NCI-H187 (cell line): ENCODE results near the gene LRCOL1.
A peak's percentile ranks its signal among the peaks of the same experiment; 100 is the strongest.
"Not testable (repeated sequence)": the region's sequence is repeated elsewhere in the genome, so short reads cannot be mapped to it uniquely, and the experiment has no call there.

ENCODE experiments used
- DNase-seq, 2 experiments: peaks; one replicate each; lab custom pipeline; 2025; lab: John Stamatoyannopoulos, UW

Gene LRCOL1

DNA sequence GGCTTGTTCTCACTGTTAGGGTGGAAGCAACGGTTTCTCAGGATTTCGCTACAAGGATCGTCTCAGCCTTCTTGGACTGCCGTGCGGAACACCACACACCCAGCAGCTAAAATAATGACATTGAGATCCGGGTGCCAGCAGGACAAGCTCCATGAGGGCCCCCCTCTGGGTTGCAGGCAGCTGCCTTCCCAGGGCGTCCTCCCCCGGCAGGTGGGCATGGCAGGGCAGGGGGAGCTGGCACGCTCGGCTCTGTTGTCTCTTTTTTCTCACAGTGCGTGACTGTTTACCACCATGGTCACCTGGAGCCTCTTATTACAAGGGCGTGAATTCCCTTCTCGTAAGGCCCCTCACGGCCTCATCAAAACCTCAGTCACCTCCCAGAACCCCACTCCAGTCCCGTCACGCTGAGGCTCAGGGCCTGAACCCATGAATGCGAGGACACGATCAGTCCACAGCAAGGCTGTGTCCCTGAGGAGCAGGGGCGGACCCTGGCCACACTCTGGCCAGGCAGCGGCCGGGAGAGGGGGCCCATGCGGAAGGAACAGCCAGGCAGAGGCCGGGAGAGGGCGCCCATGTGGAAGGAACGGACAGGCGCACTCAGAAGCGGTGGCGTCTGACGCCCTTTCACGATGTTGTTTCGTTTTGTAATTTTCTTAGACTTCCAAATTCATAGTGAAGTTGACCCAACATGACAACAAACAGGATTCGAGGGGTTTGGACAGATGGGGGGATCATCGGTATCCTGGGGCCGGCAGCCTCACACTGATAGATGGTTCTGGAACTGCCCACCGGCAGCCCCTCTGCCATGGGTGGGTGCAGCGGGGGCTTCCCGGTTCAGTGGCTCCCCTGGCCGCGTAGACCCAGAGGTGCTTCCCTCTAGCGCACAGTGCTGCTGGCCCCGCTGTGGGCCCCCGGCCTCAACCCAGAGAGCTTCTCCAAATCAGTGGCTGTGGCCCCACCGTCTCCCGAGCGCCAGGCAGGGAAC is 10.0 kb downstream of the LRCOL1 start:
- DNase-seq, result peak; percentile 56 to 86

DNA sequence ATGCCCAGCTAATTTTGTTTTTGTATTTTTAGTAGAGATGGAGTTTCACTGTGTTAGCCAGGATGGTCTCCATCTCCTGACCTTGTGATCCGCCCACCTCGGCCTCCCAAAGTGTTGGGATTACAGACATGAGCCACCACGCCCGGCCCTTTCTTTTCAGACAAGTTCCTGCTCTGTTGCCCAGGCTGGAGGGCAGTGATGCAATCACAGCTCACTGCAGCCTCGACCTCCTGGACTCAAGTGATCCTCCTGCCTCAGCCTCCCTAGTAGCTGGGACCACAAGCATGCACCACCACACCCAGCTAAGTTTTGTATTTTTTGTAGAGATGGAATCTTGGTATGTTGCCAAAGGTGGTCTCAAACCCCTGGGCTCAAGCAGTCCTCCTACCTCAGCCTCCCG is 10.9 kb downstream of the LRCOL1 start:
- DNase-seq, result not testable (repeated sequence)

DNA sequence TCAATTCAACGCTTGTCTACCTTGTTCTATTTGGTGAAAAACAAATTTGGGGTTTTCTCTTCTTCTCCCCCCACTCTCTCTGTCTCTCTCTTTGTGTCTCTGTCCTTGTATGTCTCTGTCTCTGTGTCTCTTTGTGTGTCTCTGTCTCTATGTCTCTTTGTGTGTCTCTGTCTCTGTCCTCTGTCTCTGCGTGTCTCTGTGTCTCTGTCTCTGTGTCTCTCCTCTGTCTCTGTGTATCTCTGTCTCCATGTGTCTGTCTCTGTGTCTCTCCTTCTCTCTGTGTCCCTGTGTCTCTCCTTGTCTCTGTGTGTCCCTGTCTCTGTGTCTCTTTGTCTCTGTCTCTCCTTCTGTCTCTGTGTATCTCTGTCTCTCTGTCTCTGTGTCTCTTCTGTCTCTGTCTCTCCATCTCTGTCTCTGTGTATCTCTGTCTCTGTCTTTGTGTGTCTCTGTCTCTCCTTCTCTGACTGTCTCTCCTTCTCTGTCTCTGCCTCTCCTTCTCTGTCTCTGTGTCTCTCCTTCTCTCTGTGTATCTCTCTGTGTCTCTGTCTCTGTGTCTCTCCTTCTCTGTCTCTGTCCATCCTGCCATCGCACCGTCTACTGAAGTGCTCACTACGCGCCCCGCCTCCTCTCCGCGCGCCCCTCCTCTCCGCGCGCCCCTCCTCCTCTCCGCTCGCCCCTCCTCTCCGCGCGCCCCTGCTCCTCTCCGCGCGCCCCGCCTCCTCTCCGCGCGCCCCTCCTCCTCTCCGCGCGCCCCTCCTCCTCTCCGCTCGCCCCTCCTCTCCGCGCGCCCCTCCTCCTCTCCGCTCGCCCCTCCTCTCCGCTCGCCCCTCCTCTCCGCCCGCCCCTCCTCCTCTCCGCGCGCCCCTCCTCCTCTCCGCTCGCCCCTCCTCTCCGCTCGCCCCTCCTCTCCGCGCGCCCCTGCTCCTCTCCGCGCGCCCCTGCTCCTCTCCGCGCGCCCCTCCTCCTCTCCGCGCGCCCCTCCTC is 12.8 kb downstream of the LRCOL1 start:
- DNase-seq, result no peak

DNA sequence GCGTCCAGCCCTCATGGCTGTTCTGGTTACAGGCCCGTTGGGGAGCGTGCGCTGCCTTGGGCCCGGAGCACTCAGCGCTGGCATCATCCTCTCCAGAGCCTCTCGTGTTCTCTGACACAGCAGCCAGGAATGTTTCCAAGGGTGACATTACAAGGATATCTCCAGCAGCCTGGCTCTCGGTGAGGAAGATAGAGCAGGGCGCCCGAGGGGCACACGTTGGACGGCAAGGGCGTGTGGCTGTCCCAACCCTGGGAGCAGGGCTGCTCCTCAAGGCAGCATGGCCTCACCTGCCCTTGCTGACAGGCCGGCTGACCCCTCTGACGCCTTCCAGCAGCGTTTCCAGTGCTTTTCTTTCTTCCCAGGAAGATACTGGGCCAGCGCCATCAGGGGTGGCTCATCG is 14.4 kb downstream of the LRCOL1 start:
- DNase-seq, result no peak

DNA sequence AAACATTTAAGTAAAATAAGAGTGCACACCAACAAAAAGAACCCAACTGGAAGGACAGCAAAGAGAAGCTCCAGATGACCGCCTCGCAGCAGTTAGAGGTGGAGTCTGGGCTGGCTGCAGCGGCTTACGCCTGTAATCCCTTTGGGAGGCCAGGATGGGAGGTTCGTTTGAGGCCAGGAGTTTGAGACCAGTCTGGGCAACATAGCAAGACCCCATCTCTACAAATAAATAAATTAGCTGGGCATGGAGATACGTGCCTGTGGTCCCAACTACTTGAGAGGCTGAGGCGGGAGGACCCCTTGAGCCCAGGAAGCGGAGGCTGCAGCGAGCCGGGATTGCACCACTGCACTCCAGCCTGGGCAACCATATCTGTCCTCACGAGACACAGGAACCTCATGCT is 15.2 kb downstream of the LRCOL1 start:
- no peak for DNase-seq

DNA sequence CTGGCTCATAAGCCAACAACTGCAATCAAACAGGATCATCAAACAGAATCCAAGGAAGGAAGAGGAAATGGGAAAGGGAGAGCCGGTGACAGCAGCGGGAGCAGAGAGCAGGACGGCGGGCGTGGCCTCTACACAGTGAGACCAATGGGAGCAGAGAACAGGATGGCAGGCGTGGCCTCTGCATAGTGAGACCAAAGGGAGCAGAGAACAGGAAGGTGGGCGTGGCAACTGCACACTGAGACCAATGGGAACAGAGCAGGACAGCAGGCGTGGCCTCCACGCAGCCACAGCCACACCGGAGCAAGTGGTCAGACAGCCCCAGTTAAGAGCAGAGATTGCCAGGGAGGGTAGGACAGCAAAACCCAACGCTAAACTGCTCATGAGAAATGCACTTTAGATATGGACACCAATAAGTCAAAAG is 16.4 kb downstream of the LRCOL1 start:
- peak; percentile 91 to 98 for DNase-seq

DNA sequence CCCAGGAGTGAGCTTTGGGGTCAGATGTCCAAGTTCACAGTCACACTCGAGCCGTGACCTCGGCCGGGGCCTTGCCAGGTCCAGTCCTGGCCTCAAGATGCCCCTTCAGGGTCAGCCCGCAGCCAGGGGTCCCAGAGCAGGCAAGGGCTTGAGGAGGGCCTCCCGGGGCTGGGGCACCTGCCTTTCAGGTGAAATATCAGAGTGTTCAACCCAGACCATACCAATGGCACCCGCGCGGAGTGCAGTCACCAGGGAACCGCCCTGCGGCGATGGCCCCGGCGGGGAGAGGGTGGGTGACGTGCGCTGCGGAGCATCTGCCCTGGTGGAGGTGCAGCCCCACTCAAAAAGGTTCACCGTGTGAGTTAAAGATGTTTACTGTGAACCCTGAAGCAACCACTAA is 16.9 kb downstream of the LRCOL1 start:
- no peak for DNase-seq

DNA sequence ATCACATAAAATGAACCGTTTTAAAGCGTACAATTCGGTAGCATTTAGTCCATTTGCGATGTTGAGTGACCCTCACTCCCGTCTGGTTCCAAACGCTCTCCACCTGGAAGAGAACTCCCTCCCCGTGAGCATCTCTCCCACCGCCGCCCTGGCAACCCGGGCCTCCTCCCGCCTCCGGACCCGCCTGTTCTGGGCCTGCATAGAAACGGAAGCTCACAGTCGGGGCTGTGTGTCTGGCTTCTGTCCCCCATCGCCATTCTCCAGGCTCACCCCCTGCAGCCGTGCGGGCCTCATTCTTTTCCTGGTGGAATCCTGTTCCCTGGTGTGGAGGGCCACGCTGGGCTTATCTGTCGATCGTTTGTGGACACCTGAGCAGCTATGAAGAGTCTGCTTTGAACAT is 17.3 kb downstream of the LRCOL1 start:
- DNase-seq, result no peak

DNA sequence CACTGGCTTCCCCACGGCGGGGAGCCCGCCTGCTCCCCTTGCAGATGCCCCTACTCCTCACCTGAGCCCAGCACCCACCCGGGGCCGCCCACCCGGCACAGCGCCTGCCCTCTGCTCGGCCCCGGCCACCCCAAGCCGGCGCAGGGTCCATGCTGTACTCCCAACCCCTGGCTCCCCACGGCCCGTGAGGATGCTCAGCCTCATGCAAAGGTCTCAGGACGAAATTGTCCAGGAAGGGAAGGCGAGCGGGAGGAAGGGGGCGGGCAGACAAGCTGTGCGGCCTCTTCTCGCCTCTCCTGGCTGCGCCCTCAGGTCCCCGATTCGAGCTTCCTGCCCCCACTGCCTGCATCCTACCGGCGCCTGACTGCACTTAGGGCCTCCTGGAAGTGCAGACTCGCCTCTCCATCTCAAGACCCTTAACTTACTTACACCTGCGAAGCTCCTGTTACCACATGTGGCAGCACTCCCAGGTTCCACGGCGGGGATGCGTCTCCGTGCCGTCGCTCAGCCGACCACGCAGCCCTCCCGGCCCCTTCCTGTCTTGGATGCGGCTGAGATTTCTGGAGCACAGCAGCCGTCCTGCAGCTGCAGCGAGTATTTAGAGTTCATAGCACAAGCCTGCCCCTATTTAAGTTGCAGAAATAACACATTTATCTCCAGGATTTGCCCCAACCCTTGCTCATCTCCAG is 18.0 kb downstream of the LRCOL1 start:
- DNase-seq, result no peak

DNA sequence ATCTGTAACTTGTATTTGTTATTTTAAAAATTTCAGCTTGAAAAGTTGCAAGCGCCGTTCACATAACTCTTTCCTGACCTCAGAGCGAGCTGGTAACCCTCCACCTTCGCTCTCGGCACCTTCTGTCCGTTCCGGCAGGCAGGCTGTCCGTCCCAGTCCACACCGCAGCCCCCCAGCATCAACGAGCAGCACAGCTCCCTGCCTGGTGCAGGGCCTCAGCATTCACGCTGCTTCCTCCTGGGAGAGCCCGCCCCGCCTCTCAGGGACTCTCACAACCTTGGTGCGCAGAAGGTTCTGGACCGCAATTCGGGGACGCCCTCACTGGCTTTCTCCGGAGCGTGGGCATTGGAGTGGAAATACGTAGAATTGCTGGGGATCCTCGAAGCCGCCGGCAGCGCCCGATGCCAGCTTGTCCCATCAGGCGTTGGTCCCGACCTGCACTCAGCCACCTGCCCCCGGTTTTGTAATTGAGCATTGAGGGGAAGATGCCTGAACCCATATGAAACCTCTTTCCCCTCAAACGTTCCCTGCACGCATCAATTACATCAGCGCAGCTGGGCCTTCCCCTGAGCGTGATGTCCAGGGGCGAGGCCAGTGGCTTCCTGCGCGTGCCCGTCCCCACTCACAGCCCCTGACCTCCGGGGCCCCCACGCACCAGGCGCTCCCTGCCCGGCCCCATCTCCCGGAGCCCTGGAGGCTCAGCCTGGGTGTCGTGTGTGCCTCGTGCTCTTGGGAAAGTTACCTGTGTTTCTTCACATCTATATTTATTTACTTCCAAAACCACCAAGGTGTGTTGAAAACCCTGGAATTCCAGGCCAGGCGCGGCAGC is 19.1 kb downstream of the LRCOL1 start:
- no peak for DNase-seq

DNA sequence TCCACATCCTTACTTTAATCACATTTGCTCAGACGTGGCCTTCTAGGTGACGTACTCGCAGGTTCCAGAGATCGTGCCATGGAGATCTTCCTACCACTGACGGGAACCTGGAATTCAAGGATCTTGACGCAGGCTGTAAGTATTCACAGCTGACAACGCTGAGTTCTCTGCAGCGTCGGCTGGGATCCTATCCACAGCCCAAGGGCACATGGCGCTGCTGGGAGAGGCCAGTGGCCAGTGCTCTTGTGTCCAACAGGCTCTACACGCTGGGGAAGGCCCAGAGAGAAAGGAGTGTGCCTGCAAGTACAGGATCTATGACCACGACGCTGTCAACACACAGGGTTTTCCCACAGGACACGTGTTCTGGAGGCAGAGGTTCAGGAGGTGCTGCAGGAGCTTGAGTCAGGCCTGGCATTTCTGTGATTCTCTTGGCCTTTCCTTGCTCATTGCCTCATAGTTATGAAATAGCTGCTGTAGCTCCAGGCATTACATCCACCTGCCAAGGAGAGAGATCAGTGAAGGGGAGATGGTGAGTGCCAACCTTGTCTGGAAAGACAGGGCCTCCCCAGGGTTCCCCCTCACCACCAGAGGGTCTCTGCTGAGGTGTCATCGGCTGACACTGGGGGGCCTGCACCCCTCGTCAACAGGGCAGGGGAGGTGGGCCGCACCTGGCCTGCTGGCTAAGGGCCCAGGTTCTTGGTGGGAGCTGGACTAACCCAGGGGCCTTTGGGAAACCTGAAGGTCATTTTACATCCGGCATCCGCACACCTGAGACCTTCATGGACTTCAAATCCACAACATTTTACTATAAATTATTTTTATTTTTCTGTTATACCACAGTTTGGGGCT is 21.3 kb downstream of the LRCOL1 start:
- DNase-seq, result no peak

DNA sequence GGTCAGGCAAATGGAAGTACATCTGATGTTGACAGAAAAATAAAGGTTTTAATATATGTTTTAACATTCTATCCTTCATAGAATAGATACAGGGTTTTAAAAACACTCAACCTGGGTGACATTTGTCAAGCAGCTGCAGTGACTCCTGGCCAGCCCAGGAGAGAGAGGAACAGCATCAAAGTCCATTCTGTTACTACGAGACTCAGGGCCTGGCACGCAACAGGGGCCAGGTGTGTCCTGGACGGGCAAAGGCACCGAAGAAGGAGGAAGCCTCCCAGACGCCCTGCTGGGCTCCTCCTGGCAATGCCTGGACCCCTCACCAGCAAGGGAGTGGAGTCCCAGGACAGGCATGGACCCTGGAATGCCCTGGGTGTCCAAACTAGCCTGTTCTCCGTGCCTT is 22.1 kb downstream of the LRCOL1 start:
- DNase-seq, result no peak

DNA sequence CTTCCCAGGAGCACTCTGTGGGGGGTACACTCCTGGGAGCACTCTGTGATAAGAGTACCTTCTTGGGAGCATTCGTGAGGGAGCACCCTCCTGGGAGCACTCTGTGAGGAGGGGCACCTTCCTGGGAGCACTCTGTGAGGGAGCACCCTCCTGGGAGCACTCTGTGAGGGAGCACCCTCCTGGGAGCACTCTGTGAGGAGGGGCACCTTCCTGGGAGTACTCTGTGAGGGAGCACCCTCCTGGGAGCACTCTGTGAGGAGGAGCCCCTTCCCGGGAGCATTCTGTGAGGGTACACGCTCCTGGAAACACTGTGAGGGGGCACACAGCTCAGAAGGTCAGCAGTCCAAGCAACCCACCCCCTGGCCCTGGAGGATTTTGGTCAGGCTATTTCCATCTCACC is 22.6 kb downstream of the LRCOL1 start:
- no peak for DNase-seq

DNA sequence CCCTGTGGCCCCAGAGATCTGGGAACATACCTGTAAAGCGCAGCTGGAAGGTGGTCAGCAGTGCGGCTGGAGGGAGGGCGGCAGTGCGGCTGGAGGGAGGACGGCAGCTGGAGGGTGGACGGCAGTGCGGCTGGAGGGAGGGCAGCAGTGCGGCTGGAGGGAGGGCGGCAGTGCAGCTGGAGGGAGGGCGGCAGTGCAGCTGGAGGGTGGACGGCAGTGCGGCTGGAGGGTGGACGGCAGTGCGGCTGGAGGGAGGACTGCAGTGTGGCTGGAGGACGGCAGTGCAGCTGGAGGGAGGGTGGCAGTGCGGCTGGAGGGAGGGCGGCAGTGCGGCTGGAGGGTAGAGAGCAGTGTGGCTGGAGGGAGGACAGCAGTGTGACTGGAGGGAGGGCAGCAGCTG is 23.5 kb downstream of the LRCOL1 start:
- no peak for DNase-seq

DNA sequence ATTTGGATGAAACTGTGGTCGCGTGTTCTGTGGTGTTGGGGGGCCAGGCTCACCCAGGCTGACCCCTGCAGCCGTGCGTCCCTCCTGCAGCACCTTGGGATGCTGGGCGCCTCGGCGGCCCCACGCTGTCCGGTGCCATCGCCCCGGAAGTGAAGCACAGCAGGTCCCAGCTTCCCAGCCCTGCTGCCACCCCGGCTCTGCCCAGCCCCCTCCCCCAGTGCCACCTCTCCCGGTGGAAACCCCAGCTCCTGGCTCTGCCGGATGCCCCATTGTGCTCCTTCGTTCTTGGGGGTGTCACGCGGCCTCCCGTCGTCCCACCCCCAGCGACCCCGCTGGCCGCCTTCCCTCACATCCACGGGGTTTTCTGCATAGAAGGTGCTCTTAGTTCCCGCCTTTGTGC is 25.2 kb downstream of the LRCOL1 start:
- DNase-seq, result no peak

DNA sequence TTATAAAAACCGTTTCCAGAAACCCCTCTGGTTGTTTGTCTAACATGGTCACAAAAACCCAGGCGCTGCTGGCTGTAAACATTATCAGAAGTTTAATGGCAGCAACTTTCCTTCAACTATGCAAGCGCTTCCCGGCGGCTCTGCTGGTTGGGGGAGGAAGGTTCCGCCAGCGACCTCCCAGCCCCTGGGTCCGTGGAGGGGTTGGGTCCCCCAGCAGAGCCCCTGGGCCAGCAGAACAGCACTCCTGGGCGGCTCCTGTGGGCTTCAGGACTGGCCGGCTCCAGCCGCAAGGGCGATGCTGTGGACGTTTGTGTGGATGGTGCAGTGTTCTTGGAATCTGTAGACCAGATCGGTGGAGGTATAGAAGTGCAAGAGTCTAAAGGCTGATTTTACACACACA is 26.0 kb downstream of the LRCOL1 start:
- DNase-seq, result no peak

DNA sequence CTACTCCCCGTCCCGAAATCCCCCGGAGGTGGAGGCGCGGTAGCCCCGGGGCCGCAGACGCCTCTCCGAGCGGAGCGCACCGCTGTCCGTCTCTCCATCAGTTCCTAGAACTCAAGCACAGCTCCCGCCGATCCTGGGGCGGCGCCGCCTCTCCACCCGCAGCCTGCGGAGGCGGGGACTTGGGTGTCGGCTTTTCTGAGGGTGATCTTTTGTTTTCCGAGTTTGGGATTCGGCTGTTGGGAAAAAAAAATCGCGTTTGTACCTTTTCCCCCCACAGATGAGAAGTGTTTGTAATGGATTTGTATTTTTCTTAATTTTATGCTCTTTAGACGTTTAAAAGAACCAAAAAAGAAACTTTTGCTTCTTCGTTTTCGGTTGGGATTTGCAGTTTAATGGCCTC is 26.6 kb downstream of the LRCOL1 start:
- DNase-seq, result no peak

DNA sequence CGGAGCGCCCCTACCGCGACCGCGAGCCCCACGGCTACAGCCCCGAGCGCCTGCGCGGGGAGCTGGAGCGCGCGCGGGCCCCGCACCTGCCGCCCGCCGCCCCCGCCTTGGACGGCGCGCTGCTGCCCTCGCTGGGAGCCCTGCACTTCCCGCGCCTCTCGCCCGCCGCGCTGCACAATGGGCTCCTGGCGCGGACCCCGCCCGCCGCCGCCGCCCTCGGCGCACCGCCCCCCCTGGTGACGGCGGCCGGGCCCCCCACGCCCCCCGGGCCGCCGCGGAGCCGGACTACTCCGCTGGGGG is 27.0 kb downstream of the LRCOL1 start:
- no peak for DNase-seq

DNA sequence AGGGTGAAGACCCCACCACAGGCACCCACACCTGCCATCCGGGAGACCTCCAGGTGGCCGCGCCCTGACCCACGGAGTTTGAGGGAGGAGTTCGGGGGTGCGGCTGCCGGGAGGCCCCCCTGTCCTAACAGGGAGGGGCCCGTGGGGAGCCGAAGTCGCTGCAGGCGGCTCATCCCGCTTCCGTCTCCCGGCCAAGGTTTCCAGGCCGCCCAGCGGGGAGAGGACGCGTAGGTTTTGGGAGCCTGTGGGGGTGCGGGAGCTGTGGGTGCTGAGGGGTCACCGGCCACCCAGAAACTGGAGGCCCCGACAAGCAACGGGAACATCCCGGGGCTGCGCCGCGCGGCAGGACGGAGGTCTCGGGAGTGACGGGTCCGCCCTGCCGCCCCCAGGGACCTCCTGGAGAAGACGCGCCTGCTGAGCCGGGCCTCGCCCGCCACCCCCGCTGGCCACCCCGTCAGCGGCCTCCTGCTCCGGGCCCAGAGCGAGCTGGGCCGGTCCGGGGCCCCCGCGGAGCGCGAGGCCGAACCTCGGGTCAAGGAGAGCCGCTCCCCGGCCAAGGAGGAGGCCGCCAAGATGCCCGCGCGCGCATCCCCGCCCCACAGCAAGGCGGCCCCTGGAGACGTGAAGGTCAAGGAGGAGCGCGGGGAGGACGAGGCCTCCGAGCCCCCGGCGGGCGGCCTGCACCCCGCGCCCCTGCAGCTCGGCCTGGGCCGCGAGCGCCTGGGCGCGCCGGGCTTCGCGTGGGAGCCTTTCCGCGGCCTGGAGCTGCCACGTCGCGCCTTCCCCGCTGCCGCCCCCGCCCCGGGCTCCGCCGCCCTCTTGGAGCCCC is 27.6 kb downstream of the LRCOL1 start:
- DNase-seq, result no peak

DNA sequence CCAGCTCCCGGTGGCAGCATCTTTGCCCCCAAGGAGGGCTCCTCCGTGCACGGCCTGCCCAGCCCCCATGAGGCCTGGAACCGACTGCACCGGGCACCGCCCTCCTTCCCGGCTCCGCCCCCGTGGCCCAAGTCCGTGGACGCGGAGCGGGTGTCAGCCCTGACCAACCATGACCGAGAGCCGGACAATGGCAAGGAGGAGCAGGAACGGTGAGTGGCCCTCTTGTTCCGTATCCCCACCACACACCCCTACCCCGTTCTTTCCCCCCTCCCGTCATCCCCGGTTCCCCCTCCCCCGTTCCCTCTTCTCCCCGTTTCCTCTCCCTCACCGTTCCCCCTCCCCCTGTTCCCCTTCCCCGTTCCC is 28.3 kb downstream of the LRCOL1 start:
- no peak for DNase-seq
